ENCODE results near the gene PPP1R14C.

DNA sequence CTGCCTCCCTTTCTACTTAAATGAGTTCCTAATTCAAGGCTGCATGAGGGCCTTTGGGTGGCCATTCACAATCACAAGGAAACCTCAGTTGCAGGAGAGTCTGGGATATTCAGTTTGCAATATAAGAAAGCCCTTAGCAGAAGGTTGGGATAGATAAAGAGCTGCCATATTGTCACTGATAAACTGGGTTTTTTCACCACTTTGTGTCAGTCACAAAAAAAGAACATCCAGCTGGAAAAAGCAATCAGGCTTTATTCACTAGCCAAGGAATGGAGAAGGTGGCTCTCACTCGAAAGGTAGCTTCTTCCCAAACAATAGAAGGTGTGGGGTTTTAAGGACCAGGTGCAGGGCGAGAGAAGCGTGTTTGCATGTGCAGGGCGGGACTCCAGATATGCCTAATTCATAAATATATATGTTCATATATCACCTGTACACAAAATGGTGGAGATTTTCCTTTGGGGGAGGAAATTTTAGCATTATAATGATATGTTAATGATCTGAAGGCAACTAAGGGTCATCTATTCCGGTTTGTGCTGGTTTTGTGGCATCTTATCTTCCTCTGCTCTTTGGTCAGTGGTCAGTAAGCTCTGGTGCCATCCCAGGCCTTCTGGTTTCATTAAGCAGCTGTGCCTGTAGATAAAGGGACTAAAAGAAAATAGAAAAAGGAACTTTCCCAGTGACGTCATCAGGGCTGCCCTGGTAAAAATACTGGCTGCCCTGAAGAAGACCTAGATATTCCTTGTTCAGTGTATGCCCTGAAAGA lies 128.8 kb downstream of the PPP1R14C start:
- TF ChIP-seq, protein P1, sequence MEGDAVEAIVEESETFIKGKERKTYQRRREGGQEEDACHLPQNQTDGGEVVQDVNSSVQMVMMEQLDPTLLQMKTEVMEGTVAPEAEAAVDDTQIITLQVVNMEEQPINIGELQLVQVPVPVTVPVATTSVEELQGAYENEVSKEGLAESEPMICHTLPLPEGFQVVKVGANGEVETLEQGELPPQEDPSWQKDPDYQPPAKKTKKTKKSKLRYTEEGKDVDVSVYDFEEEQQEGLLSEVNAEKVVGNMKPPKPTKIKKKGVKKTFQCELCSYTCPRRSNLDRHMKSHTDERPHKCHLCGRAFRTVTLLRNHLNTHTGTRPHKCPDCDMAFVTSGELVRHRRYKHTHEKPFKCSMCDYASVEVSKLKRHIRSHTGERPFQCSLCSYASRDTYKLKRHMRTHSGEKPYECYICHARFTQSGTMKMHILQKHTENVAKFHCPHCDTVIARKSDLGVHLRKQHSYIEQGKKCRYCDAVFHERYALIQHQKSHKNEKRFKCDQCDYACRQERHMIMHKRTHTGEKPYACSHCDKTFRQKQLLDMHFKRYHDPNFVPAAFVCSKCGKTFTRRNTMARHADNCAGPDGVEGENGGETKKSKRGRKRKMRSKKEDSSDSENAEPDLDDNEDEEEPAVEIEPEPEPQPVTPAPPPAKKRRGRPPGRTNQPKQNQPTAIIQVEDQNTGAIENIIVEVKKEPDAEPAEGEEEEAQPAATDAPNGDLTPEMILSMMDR (IDR thresholded peaks at IDR 0.05) = no peak
- TF ChIP-seq EZH2phosphoT487 (IDR thresholded peaks at IDR 0.05) = no peak

Data from neural progenitor cell (in vitro differentiated cells).